HG03442 (cell line): ENCODE data around the gene SPPL2B.
"Not testable (repeated sequence)": the region's sequence is repeated elsewhere in the genome, so short reads cannot be mapped to it uniquely, and the experiment has no call there.

Source experiments
- ATAC-seq: cut with Tn5 transposase; IDR thresholded peaks from one replicate; pipeline ENCODE4 v1.9.1; 2021; ENCODE audit warnings: mild to moderate bottlenecking, moderate library complexity; ENCODE audit not compliant: unreplicated experiment

Gene SPPL2B

DNA sequence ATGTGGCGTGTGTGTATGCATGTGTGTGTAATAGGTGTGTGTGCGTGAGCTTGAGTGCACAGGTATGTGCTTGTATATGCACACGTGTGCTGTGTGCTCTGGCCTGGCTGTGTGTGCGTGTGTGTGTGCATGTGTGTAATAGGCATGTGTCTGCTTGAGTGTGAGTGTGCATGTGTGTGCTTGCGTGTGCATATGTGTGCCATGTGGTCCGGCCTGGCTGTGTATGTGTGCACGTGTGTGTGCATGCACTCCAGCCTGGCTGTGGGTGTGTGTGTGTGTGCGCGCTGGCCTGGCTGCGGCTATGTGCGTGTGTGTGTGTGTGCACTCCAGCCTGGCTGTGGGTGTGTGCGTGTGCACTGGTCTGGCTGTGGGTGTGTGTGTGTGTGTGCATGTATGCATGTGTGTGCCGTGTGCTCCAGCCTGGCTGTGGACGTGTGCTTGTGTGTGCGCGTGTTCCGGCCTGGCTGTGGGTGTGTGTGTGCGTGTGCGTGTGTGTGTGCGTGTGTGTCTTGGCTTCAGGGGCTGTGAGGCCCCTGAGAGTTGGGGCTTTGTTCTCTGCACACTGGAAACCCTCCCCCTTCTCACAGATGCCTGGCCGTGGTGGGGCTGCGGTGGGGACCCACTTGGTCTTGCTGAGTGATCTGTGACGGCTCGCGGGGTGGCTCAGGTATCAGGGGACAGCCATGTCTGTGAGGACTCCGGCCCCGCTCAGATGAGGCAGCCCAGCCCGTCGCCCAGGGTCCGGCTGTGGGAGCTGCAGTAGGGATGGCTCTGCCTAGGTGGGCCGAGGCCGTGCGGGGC is 8.2 kb downstream of the SPPL2B start:
- ATAC-seq: no peak

DNA sequence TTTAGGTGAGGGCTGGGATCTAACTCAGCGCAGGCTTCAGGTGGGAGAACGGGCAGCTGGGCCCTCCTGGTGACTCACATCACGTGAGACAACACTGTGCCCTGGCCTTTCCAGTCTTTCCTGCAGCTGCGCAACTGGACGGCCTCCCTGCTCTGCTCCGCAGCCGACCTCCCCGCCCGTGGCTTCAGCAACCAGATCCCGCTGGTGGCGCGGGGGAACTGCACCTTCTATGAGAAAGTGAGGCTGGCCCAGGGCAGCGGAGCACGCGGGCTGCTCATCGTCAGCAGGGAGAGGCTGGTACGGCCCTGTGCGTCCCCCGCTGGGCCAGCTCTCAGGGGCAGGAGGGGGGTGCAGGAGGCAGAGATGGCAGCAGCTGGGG is 8.8 kb downstream of the SPPL2B start:
- no peak for ATAC-seq

DNA sequence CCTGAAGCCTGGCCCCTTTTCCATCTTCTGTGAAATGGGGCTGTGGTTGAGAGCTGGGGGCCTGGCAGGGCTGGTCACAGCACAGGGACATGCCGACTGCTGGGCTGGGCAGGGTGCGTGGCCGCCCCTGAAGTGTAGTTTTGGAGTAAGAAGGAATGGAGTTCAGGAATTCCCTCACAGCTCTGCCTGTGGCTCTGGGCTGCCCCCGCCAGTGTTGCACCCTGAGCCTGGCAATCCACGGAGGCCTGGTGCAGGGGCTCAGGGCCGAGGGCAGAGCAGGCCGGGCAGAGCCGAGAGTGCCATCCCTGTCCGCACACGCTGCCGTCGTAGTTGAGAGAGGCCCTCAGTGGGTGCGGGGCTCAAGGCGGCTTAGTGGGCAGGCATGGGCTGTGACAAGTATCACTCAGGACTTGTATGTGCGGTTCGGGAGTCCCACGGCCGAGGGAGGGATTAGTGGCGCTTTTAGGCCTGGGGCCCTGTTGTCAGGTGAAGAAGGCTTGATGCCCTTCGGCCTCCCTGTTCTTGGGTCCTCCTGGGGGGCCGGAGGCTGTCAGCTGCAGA is 9.7 kb downstream of the SPPL2B start:
- ATAC-seq: no peak

DNA sequence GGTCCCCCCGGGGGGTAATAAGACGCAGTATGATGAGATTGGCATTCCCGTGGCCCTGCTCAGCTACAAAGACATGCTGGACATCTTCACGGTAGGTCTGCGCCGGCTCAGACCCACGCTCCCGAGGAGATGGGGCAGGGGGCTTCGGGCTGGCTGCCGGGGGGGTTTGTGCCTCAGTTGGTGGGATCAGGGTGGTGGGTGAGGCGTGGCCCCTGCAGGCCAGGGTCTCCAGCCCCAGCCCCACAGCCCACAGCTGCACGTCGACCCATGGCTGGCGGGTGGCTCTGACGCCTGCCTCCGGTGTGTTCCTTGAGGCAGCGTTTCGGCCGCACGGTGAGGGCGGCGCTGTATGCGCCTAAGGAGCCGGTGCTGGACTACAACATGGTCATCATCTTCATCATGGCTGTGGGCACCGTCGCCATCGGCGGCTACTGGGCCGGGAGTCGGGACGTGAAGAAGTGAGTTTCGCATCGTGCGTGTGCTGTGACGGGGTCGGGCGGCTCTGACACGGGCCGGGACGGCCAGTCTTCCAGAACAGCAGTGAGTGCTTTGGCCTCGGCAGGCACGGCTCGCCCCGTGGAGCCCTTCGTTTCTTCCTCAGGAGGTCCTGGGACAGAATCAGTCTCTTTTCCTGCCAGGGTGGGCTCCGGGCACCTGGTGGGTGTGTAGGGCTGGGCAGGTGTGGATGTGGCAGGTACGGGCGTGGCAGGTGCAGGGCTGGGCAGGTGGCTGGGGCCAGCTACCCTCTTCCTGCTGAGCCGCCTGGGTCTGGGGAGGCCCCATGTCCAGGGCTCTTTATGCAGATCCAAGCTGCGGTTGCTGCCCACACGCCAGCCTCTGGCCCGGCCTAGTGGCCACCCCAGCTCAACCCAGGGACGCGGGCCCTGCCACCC is 10.5 kb downstream of the SPPL2B start:
- ATAC-seq: no peak

DNA sequence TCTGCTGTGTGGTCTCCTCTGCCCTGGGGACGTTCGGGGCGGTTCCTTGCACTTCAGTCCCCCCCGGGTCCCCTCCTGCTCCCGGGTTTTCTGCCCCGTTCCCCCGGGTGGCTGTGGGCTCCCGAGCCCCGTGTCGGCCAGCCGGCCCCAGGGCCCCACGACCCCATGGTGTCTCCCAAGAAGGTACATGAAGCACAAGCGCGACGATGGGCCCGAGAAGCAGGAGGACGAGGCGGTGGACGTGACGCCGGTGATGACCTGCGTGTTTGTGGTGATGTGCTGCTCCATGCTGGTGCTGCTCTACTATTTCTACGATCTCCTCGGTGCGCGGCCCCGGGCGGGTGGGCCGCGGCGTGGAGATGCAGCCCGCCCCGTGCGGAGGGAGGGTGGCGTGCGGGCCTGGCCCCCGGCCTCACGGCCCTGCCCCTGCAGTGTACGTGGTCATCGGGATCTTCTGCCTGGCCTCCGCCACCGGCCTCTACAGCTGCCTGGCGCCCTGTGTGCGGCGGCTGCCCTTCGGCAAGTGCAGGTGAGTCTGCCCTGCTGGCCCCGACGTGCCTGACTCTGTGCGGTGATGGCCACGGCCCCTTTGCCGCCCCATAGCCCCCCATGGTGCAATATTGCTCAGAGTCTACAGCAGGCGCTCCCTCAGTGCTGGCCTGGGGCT is 11.3 kb downstream of the SPPL2B start:
- ATAC-seq: no peak

DNA sequence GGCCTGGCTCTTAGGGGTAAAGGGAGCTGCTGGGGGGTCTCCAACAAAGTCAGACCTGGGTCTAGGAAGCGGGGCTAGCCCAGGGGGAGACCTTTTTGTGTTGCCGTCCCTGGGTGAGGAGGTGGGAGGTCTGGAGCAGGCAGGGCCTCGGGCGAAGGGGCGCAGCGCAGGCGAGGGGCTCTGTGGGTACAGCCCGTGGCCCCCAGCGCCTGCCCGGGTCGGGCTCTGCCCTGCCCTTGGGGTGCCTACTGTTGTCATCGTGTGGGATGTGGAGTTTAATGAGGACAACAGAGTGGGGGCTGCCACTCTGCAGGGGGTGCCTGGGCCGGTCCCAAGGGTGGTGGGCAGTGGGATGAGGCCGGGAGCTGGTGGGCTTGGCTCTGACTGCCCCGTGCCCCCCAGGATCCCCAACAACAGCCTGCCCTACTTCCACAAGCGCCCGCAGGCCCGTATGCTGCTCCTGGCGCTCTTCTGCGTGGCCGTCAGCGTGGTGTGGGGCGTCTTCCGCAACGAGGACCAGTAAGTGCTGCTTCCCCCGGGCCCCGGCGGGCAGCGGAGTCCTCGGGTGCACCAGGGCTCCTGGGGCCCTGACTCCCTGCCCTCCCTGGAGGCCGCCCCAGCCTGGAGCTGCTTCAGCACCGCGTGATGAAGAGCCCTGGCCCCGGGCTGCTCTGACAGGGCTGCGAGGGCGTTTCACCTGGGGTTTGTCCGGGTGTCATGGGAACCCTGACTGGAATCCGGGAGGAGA is 12.2 kb downstream of the SPPL2B start:
- ATAC-seq: no peak

DNA sequence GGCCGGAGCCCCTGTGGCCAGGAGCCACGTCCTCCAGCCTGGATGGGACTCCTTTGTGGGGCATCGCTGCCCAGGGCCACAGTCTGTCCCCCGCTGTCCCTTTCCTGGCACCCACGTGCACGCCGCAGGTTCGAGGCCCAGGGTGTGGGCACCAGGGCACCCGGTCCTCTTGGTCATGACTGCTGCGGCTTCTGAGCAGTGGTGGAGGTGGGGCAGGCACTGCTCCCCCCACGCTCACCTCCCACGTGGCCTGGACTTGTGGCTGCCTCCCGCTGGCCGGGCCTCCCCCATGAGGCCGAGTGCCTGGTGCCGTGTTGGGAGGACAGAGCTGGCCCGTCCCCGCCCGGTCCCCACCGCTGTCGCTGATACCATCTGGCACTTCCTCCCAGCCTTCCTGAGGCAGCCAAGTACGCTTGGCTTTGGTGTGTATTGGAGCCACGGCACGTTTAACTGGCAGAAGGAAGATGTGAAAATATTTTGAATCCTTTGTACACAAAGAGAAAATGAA is 12.8 kb downstream of the SPPL2B start:
- no peak for ATAC-seq

DNA sequence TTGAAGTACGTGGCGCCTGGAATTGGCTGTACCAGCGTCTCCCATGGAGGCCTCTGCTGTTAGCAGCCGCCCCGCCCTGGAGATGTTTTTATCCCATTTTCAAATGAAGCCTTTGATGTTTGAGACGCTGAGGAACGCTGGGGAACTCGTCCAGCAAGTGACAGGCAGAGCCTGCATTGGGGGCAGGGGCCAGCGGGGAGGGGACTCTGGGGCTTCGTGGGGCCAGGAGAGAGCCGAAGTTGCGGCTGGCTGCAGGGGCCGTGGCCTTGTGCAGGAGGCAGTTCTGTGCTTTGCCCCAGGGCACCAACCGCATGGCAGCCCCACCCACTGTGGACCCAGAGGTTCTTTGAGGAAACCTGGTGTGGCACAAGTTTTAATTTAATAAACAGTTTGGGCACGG is 13.5 kb downstream of the SPPL2B start:
- no peak for ATAC-seq

DNA sequence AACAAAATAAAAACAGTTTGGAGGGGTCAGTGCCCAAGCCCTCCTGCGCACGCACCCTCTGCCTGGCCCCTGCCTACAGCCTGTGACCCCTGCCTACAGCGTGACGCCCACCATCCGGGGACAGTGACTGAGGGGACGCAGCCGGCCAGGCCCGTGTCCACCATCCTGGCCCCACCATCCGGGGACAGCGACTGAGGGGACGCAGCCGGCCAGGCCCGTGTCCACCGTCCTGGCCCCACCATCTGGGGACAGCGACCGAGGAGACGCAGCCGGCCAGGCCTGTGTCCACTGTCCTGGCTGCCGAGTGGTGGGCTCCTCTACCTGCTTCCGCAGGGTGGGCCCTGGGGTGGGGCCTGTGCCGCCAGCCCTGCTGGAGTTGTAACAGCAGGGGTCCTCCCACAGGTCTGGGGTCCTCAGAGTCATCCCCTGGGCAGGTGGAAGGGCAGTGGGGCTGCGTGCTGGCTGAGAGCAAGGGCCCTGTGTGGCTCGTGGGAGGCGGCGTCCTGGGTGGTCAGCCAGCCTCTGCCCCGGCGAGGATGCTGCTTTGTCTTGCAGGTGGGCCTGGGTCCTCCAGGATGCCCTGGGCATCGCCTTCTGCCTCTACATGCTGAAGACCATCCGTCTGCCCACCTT is 14.3 kb downstream of the SPPL2B start:
- ATAC-seq: no peak

DNA sequence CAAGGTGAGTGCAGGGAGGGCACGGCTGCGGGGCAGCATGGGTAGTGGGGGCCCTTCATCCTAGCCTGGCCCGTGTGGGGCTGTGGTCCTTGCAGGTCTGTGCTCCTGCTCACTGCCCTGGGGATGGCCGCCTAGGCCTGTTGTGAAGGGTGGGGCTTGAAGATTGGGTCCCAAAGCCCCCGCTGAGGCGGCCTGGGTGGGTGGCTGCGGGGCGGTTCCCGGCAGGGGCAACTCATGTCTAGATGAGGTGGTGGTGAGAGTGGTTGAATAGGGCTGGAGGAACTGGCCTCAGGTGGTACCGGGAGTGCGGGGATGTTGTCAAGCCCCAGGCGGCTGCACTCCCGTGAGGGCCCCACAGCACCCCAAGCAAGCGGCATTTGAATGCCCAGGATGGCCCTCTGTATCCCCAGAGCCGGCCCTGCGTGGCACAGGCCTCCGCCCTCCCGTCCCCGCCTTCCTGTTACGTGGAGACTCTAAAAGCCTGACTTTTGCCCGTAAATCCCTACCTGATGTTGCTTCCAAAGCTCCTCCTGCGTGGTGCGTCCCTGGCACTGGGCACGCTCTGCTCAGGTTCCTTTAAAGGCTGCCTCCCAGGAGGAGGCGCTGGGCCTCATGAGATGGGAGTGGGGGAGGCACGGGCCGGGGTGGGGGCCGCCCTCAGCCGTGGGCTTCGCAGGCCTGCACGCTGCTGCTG is 15.0 kb downstream of the SPPL2B start:
- no peak for ATAC-seq

DNA sequence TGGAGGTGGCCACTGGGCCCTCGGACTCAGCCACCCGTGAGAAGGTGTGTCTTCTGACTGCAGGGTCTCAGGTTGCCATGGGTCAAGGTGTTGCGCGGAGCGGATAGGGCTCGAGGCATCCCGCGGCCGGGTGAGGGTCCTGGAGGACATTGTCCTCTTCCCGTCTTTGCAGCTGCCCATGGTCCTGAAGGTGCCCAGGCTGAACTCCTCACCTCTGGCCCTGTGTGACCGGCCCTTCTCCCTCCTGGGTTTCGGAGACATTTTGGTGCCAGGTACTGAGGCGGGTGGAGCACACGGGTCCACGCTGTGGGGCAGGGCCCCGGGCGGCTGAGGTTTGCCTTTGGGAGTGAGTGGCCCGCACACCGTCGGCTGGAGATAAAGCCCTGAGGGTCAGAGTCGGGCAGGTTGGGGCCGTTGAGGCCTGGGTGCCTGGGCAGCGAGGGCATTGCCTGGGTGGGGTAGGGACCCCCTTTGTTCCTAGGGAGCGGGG is 15.9 kb downstream of the SPPL2B start:
- ATAC-seq: no peak

DNA sequence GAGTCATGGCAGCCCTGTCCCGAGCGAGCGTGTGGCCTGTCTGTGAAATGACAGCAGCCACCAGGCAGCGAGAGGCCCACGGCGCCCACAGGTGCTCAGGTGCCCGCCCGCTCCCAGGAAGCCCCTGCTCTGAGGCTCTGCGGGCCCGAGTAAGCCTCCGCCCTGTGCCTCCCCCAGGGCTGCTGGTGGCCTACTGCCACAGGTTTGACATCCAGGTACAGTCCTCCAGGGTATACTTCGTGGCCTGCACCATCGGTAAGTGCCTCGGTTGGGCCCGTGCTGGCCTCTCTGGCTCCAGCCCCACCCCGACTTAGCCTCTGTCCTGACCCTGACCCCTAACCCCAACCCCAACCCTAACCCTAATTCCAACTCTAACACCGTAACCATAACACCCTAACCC is 16.6 kb downstream of the SPPL2B start:
- no peak for ATAC-seq

DNA sequence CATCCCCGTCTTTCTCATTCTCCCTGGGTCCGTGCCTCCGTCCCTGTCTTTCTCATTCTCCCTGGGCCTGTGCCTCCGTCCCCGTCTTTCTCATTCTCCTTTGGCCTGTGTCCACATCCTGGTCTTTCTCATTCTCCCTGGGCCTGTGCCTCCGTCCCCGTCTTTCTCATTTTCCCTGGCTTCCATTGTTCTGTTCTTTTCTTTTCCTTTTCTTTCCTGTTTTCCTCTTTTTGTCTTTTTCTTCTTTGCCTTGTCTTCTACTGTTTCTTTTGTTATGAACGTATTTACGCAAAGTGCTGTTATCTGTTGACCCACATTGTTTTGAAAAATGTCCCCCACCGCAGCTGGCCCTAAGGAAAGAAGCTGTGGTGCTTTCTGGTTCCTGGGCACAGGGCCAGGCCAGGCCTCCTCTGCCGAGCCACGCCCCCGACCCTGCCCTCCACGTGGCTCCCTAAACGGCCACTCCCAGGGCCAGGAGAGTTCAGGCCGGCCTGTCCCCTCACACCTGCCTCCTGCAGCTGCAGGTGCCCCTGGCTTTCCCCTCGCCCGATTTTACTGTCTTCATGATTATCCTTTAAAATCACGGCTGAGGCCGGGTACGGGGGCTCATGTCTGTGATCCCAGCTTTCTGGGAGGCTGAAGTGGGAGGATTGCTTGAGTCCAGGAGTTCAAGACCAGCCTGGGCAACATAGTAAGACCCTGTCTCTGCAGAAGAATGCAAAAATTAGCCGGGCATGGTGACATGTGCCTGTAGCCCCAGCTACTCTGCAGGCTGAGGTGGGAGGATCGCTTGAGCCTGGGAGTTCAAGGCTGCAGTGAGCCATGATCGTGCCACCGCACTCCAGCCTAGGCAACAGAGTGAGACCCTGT is 17.5 kb downstream of the SPPL2B start:
- ATAC-seq: no peak

DNA sequence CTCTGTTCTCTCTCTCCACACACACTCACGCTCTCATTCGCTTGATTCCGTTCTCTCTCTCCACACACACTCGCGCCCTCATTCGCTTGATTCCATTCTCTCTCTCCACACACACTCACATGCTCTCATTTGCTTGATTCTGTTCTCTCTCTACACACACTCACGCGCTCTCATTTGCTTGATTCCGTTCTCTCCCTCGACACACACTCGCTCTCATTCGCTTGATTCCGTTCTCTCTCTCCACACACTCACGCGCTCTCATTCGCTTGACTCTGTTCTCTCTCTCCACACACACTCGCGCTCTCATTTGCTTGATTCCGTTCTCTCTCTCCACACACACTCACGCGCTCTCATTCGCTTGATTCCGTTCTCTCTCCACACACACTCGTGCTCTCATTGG is 21.3 kb downstream of the SPPL2B start:
- ATAC-seq: not testable (repeated sequence)

DNA sequence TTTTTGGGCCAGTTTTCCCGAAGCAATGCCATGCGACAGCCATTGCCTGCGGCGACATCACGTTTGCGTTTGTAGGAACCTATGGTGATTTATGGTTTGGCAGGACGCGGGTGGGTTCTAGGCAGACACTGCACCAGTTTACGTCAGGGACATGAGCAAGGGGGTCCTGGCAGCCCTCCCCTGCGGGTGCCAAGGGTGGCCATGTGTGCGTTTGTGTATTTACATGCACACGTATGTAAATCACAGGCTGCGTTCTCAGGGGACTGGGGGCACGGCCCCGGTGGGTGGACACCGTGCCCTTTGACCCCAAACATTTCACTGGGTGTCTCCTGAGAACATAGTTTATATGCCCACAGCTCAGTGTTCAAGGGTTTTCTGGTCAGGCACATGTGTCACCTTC is 22.2 kb downstream of the SPPL2B start:
- no peak for ATAC-seq

DNA sequence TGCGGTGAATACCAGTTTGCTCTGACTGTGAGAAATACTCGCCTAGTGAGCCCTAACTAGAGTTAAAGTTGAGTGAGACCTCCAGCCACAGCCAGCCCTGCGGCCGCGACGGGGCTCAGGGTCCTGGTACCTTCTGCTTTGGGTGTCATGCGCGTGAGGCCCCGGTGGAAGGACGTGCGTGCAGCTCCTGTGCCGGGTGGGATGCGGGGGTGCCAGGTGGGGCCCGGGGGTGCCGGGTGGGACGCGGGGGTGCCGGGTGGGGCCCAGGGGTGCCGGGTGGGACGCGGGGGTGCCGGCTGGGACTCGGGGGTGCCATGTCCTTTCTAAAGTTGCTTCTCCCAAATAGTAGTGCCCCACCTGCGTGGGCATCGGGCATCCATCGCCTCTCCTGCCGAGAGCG is 23.1 kb downstream of the SPPL2B start:
- no peak for ATAC-seq

DNA sequence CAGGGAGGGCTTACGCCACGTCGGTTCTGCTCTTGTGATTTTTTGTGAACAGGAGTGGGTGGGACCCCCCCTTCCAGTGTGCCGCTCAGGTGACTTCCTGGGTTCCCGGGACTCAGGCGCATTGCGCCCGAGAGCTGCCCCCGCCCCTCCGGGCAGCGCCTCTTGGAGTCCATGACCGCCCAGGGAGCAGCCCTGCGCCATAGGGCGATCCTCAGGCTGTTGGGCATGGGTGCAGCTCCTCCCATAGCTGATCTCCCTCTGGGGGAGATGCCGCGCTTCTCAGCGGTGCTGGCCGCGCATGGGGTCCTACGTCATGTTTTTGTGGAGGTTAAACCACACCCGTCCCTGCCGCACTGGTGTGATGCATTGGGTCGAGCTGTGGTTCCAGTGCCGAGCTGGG is 23.6 kb downstream of the SPPL2B start:
- ATAC-seq: no peak

DNA sequence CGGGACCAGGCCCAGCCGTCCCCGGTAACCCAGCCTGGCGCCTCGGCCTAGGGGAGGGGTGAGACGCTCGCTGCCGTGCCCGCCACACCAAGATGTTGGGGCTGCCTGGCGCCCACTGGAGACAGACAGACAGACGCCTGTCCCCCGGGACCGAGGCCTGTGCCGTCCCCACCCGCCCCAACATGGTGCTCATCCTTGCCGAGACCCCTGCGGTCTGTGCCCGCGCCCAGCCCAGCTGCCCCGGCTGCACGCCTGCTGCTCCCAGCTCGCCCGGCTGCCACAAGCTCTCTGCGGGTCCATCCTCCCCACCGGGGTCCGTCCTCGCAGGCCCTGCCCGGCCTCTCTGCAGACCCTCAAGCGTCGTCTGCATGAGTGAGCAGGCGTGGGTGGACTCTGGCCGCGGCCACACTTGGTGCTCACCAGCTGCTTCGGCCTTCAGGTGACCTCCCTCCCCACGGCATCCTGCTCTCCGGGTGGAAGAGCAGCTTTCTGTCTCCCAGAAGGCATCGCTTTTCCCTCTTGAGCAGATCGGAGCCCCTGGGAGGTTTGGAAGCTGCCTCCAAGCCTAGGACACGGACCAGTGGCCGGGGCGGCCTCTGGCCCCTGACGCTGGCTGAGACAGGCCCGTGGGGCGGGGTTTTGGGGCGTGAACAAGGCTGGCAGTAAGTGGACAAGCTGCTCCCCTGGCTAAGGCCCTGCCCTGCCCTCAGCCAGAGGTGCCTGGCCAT is 24.8 kb downstream of the SPPL2B start:
- no peak for ATAC-seq
